Mesothelial cell of epicardium (in vitro differentiated cells): Measurements from ENCODE around the gene SDS. TPM values are rescaled to one million over a fixed set of nuclear protein-coding genes. Genes with fewer than 3 reads are reported as not detected.

Experiments
- DNase-seq, 2 experiments: peaks; one replicate each; pipeline ENCODE4 v3.0.0; 2021; ENCODE audit warnings: low spot score in 2 of 2; ENCODE audit not compliant: unreplicated experiment in 2 of 2
- H3K27ac Mint-ChIP-seq: 2 replicates; pipeline ENCODE4 v1.8.0; 2021; ENCODE audit warnings: mixed read lengths
- H3K27me3 Mint-ChIP-seq: 2 replicates; pipeline ENCODE4 v1.8.0; 2021; ENCODE audit warnings: low read depth, mixed read lengths
- H3K36me3 Mint-ChIP-seq: 2 replicates; pipeline ENCODE4 v1.8.0; 2021; ENCODE audit warnings: mixed read lengths
- H3K4me1 Mint-ChIP-seq: 2 replicates; pipeline ENCODE4 v1.8.0; 2021; ENCODE audit warnings: mixed read lengths
- H3K4me3 Mint-ChIP-seq: 2 replicates; pipeline ENCODE4 v1.8.0; 2021; ENCODE audit warnings: mild to moderate bottlenecking, moderate library complexity, mixed read lengths
- H3K9me3 Mint-ChIP-seq: 2 replicates; pipeline ENCODE4 v1.8.0; 2021; ENCODE audit warnings: mixed read lengths
- CTCF ChIP-seq: fragments of 200-600 bp; sonication (generic); IDR thresholded peaks from one replicate; pipeline ENCODE4 v1.5.0; 2021; ENCODE audit warnings: antibody characterized with exemption; ENCODE audit not compliant: unreplicated experiment
- total RNA-seq: library from RNA; stranded (reverse); gene quantifications from 3 replicates; pipeline ENCODE4 v1.2.1, GENCODE V29; 2021

Gene SDS
- total RNA-seq, 1 donor from 2014 or later, result not detected

DNA sequence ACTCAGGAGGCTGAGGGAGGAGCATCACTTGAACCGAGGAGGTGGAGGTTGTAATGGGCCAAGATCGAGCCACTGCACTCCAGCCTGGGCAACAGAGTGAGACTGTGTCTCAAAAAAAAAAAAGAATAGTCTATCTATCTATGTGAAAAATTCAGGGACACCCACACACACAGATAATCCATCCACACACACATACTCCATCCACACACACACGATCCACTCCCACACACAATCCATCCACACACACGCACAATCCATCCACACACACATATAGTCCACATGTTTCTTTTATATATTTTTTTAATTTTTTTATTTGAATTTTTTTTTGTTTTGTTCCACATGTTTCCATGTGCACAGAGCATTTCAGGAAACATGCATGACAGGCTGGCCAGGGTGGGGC lies 3.3 kb downstream of the SDS start:
- Mint-ChIP-seq H3K9me3 (no peaks in the 10 kb centered on the region), H3K36me3 (no peaks in the 10 kb centered on the region), H3K4me1 (peaks cover 2% of the 10 kb centered on the region), H3K4me3 (no peak overlapping the region), H3K27me3 (peaks cover 15% of the 10 kb centered on the region), H3K27ac (no peak overlapping the region)
- no peak for DNase-seq
- no peak for TF ChIP-seq CTCF

DNA sequence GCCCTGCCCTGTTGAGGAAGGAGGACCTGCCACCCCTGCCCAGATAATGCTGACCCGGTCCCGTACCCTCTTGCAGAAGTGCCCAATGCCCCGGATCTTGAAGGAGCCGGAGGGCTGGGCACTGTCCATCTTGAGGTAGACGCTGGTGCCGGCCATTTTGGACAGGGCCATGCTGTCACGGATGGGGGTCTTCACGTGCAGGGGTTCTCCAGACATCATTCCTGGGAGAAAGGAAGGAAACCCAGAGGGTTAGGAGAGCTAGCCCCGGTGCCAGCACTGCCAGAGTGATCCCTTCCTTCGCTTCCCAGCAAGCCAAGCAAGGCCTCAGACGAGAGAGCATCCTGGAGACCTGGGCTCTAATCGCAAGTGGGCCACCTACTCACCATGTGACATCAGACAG lies 4.2 kb downstream of the SDS start:
- no peak overlapping the region for H3K27ac Mint-ChIP-seq
- H3K4me3 Mint-ChIP-seq, result no peak overlapping the region
- no peaks in the 10 kb centered on the region for H3K9me3 Mint-ChIP-seq
- peaks cover 2% of the 10 kb centered on the region for H3K4me1 Mint-ChIP-seq
- peaks cover 15% of the 10 kb centered on the region for H3K27me3 Mint-ChIP-seq
- DNase-seq, result no peak
- H3K36me3 Mint-ChIP-seq, result no peaks in the 10 kb centered on the region
- no peak for TF ChIP-seq CTCF

DNA sequence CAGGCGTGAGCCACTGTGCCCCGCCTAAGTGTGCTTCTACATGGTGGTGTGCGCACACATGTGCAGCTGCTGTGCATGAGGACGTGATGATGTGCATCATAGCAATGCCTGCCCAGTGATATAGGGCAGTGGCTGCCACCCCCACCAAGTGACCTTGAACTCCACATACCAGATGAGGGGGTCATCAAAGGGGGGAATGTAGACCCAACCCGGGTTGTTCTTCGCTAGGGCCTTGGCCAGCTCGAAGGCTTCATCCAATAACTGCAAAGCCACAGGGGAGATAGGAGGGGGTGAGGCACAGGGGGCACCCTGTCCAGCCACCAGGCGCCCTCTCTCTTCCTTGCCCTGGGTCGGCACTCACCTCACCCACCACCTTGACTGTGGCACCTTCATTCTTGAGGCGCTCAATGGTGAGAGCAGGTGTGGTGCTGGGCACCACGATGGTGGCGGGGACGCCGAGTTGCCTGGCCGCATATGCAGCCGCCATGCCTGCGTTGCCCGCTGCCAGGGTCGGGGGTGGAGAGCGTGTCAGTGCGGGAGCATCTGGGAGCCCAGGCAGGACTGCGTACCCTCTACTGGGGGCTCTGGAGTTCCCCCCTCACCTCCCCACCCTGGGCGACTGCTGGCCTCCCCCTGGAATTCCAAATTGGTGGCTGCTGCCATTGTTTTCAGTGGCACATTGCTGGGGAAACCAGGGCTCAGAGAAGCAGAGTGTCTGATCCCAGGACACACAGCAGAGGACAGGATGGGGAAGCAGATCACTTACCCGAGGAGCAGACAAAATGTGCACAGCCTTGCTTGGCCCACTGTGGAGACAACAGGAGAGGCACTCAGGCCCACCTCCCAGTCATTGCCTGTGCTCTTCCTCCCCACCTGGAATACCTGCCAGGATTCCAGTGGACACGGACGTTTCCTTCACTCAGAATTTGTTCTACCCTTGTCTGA lies 5.1 kb downstream of the SDS start:
- H3K9me3 Mint-ChIP-seq, result peaks cover under 1% of the 10 kb centered on the region
- H3K4me3 Mint-ChIP-seq, result no peak overlapping the region
- no peak overlapping the region for H3K27ac Mint-ChIP-seq
- no peak for DNase-seq
- no peak for TF ChIP-seq CTCF
- H3K27me3 Mint-ChIP-seq, result peaks cover 15% of the 10 kb centered on the region
- H3K36me3 Mint-ChIP-seq, result no peaks in the 10 kb centered on the region
- no peaks in the 10 kb centered on the region for H3K4me1 Mint-ChIP-seq

DNA sequence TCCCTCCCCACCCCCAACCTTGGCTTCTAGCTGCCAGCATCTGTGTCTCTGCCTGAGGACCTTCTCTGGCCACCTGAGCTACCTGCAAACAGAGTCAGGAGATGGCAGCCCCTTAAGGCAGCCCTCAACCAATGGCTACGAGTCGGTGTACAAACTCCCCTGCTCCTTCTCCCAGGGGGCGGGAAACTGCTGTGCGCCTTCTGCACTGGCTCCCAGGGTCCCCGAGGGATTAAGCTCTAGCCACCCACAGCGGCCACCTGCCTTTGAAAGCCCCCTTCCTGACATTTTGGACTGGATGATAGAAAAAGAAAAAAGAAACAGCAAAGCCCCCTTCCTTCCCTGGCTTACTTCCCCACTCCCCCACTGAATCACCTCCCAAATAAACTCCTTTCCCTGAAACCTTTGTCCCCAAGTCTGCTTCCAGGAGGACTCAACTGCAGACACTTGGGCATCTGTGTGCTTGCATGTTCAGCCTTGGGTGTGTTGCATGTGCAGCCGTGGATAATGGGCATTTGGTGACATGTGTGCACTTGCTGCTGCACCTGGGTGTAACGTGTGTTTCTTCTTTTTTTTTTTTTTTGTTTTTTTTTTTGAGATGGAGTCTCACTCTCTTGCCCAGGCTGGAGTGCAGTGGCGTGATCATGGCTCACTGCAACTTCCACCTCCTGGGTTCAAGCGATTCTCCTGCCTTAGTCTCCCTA lies 6.0 kb downstream of the SDS start:
- H3K4me1 Mint-ChIP-seq, result no peaks in the 10 kb centered on the region
- H3K27me3 Mint-ChIP-seq, result peaks cover 15% of the 10 kb centered on the region
- no peak for TF ChIP-seq CTCF
- no peaks in the 10 kb centered on the region for H3K36me3 Mint-ChIP-seq
- DNase-seq, result no peak
- H3K27ac Mint-ChIP-seq, result no peak overlapping the region
- no peak overlapping the region for H3K4me3 Mint-ChIP-seq
- H3K9me3 Mint-ChIP-seq, result peaks cover 4% of the 10 kb centered on the region

DNA sequence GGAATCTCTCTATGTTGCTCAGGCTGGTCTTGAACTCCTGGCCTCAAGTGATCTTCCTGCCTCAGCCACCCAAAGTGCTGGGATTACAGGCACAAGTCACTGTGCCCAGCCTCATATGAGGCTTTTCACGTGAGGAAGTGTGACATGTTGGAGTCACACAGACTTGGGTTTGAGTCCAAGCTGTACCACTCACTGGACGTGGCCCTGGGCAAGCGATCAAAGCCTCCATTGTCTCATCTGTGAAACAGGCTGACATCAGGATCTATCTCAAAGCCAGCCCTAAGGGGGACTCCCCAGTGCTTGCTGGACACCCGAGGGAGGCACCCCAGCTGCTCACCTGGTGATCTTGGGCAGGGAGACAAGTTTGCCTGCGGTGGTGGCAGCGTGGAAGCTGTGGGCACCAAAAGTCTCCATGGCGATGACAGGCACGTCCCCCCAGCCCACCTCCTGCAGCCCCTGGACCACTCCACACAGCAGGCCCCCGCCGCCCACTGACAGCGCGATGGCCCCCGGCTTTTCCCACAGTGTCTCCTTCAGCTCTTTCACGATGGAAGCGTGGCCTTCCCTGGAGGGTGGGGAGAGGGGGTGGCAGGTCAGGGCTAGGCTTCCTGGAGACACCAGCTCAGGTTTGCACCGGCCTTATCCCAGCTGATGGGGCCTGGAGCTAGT lies 6.7 kb downstream of the SDS start:
- DNase-seq, result no peak
- TF ChIP-seq CTCF, result no peak
- no peaks in the 10 kb centered on the region for H3K4me1 Mint-ChIP-seq
- peaks cover 4% of the 10 kb centered on the region for H3K9me3 Mint-ChIP-seq
- no peaks in the 10 kb centered on the region for H3K36me3 Mint-ChIP-seq
- no peak overlapping the region for H3K27ac Mint-ChIP-seq
- H3K4me3 Mint-ChIP-seq, result no peak overlapping the region
- H3K27me3 Mint-ChIP-seq, result peaks cover 15% of the 10 kb centered on the region
